HepG2 (cell line): ENCODE results near the gene JTB. TPM values are rescaled to one million over a fixed set of nuclear protein-coding genes. Genes with fewer than 3 reads are reported as not detected.
A peak's percentile ranks its signal among the peaks of the same experiment; 100 is the strongest.

ENCODE experiments used
- ATAC-seq: fragments of 200-7000 bp; cut with Tn5 transposase; 3 replicates; pipeline ENCODE4 v1.9.1; 2020; ENCODE audit warnings: mild to moderate bottlenecking, moderate library complexity
- BruUV-seq: library from RNA; stranded (reverse); fragments of 400-500 nt; replicated peaks from 2 replicates; lab custom pipeline; 2021; lab: Mats Ljungman, UMichigan
- CTCF ChIA-PET: fragments of 300-600 bp; formaldehyde crosslinking; extraction: SDS; loops from one replicate; lab custom pipeline; 2021; ENCODE audit warnings: low total read pairs, inconsistent platforms, low intra/inter-chr PET ratio; lab: Yijun Ruan, JAX
- POLR2A ChIA-PET: fragments of 350-600 bp; sonication (Branson Sonifier 250); formaldehyde crosslinking; loops from one replicate; lab custom pipeline; 2020; ENCODE audit warnings: antibody characterized with exemption, inconsistent platforms; lab: Yijun Ruan, JAX
- DNase-seq: peaks from one replicate; pipeline ENCODE4 v3.0.0-alpha.2; 2015; ENCODE audit warnings: low spot score
- FAIRE-seq: peaks from 3 replicates; lab custom pipeline; 2011; peaks lifted over from hg19 to GRCh38; lab: Jason Lieb, UNC
- H2AFZ ChIP-seq: one replicate; pipeline ENCODE4 v1.6.1; 2011; ENCODE audit warnings: low read length, inconsistent platforms
- H3K27ac ChIP-seq: fragments of 300-600 bp; 3 replicates; pipeline ENCODE4 v1.8.0; 2011; ENCODE audit warnings: mixed run types, mild to moderate bottlenecking, mixed read lengths, low read length, inconsistent platforms; ENCODE audit not compliant: insufficient read depth; ENCODE audit errors: extremely low read length
- H3K27me3 ChIP-seq, 2 experiments: fragments of 200-600 bp in 1 of 2; 2 replicates in 1 of 2; 3 replicates in 1 of 2; pipeline versions ENCODE4 v1.6.0 to v1.8.0; 2011; ENCODE audit warnings: low read length in 2 of 2, mild to moderate bottlenecking in 2 of 2, moderate library complexity in 2 of 2, inconsistent platforms in 1 of 2; ENCODE audit not compliant: insufficient read depth in 2 of 2, control insufficient read depth in 1 of 2
- H3K36me3 ChIP-seq, 2 experiments: fragments of 200-600 bp in 1 of 2; replicated peaks in 1 of 2; 2 replicates in 1 of 2; 3 replicates in 1 of 2; pipeline versions ENCODE4 v1.5.1 to v1.8.0; 2011; ENCODE audit warnings: low read length in 2 of 2, inconsistent platforms in 1 of 2; ENCODE audit not compliant: insufficient read depth in 2 of 2, control insufficient read depth in 1 of 2
- H3K4me1 ChIP-seq: 2 replicates; pipeline ENCODE4 v1.5.1; 2012; ENCODE audit warnings: low read length, inconsistent platforms; ENCODE audit not compliant: insufficient read depth
- H3K4me2 ChIP-seq: 2 replicates; pipeline ENCODE4 v1.6.0; 2011; ENCODE audit warnings: low read depth, low read length, inconsistent platforms
- H3K4me3 ChIP-seq, 3 experiments: fragments of 200-600 bp in 1 of 3; sonication (generic), shearing (Covaris generic) in 1 of 3; replicated peaks in 1 of 3; 2 replicates each; pipeline ENCODE4 v1.5.1; 2011 to 2016; ENCODE audit warnings: low read length in 3 of 3, inconsistent platforms in 2 of 3, low read depth in 2 of 3, mild to moderate bottlenecking in 2 of 3, control low read depth in 1 of 3, mixed read lengths in 1 of 3; ENCODE audit not compliant: insufficient read depth in 1 of 3
- H3K79me2 ChIP-seq: one replicate; pipeline ENCODE4 v1.6.1; 2011; ENCODE audit warnings: low read length, inconsistent platforms; ENCODE audit not compliant: insufficient read depth
- H3K9ac ChIP-seq: 2 replicates; pipeline ENCODE4 v1.6.0; 2011; ENCODE audit warnings: mild to moderate bottlenecking, low read depth, low read length, inconsistent platforms; ENCODE audit not compliant: insufficient read depth
- H3K9me3 ChIP-seq: 2 replicates; pipeline ENCODE4 v1.5.1; 2012; ENCODE audit warnings: mild to moderate bottlenecking, low read length
- H4K20me1 ChIP-seq: 2 replicates; pipeline ENCODE4 v1.6.0; 2011; ENCODE audit warnings: inconsistent platforms, mild to moderate bottlenecking, low read length, moderate library complexity; ENCODE audit not compliant: insufficient read depth
- ARID2 ChIP-seq: sonication (generic); formaldehyde crosslinking; IDR thresholded peaks from 2 replicates; pipeline ENCODE4 v1.8.1; 2022; ENCODE audit warnings: mild to moderate bottlenecking, missing genetic modification reagents, borderline replicate concordance
- CHCHD3 ChIP-seq: sonication (generic); formaldehyde crosslinking; IDR thresholded peaks from 2 replicates; pipeline ENCODE4 v1.8.0; 2022; ENCODE audit warnings: mild to moderate bottlenecking, missing genetic modification reagents, moderate library complexity
- HMGA1 ChIP-seq: sonication (generic); formaldehyde crosslinking; conservative IDR thresholded peaks from 2 replicates; pipeline ENCODE4 v1.4.0; 2020; ENCODE audit warnings: missing genetic modification reagents
- KLF15 ChIP-seq: sonication (generic); formaldehyde crosslinking; IDR thresholded peaks from 2 replicates; pipeline ENCODE4 v1.8.1; 2023; ENCODE audit warnings: borderline replicate concordance, mild to moderate bottlenecking, inconsistent platforms, missing genetic modification reagents, mixed read lengths
- RARA ChIP-seq: IDR thresholded peaks from 2 replicates; pipeline ENCODE4 v1.6.1; 2016; ENCODE audit warnings: missing genetic modification reagents, missing compliant biosample characterization
- RORA ChIP-seq: sonication (generic); formaldehyde crosslinking; IDR thresholded peaks from 2 replicates; pipeline ENCODE4 v1.5.0; 2020; ENCODE audit warnings: mild to moderate bottlenecking, missing genetic modification reagents, moderate library complexity
- TOPORS ChIP-seq: sonication (generic); formaldehyde crosslinking; IDR thresholded peaks from 2 replicates; pipeline ENCODE4 v1.8.0; 2023; ENCODE audit warnings: mild to moderate bottlenecking, missing genetic modification reagents
- ZNF263 ChIP-seq: sonication (generic); formaldehyde crosslinking; IDR thresholded peaks from 2 replicates; pipeline ENCODE4 v1.4.0; 2020; ENCODE audit warnings: missing genetic modification reagents
- ZNF460 ChIP-seq: sonication (generic); formaldehyde crosslinking; IDR thresholded peaks from 2 replicates; pipeline ENCODE4 v1.5.1; 2020; ENCODE audit warnings: missing genetic modification reagents, mild to moderate bottlenecking, borderline replicate concordance
- ZNF501 ChIP-seq: sonication (generic); formaldehyde crosslinking; IDR thresholded peaks from 2 replicates; pipeline ENCODE4 v1.5.1; 2020; ENCODE audit warnings: mild to moderate bottlenecking, moderate library complexity, missing genetic modification reagents
- ZNF720 ChIP-seq: sonication (generic); formaldehyde crosslinking; IDR thresholded peaks from 2 replicates; pipeline ENCODE4 v1.4.0; 2020; ENCODE audit warnings: missing genetic modification reagents
- ZSCAN20 ChIP-seq: sonication (generic); formaldehyde crosslinking; IDR thresholded peaks from 2 replicates; pipeline ENCODE4 v1.4.0; 2020; ENCODE audit warnings: missing genetic modification reagents, mild to moderate bottlenecking, borderline replicate concordance
- WGBS: methylation state at CpG from one replicate; pipeline ENCODE4 v1.1.6; 2017; ENCODE audit warnings: low lambda C conversion rate; 5-methylcytosine and 5-hydroxymethylcytosine counted together
- in situ Hi-C: cut with HindIII; loops from 2 replicates; pipeline ENCODE4 v1.10.0; 2017; ENCODE audit warnings: low pct_unique_long_range_greater_than_20kb; ENCODE audit not compliant: extremely low pct_ligation_motif_present
- intact Hi-C: fragments of 100-400 bp; cut with micrococcal nuclease; formaldehyde crosslinking; loops from one replicate; pipeline ENCODE4 v1.10.0; 2022; ENCODE audit not compliant: unreplicated experiment
- polyA plus RNA-seq, 8 experiments: library from polyadenylated mRNA; depleted of rRNA in 3 of 8; stranded (reverse) in 7 of 8; unstranded in 1 of 8; fragments of >200 nt; fragmentation: Illumina TruSeq in 4 of 8; extraction: Trizol in 4 of 8; gene quantifications; 2 replicates each; pipeline versions ENCODE4 v1.2.1 to v1.2.3, GENCODE V29; 2011 to 2016; ENCODE audit warnings: low read depth in 4 of 8, missing spikeins in 1 of 8, mixed read lengths in 1 of 8; ENCODE audit not compliant: insufficient read depth in 1 of 8
- total RNA-seq, 5 experiments: library from RNA; depleted of rRNA; stranded (reverse); fragments of >200 nt; fragmentation: Illumina TruSeq; extraction: Trizol; gene quantifications; 2 replicates each; pipeline ENCODE4 v1.2.3, GENCODE V29; 2016; ENCODE audit warnings: low read depth in 1 of 5
- TF ChIP-seq, protein P1 (sequence below): IDR thresholded peaks from 2 replicates; pipeline ENCODE4 v1.6.1; 2016; ENCODE audit warnings: missing compliant biosample characterization, missing genetic modification reagents, borderline replicate concordance
- TF ChIP-seq, protein P2 (sequence below): sonication (generic); formaldehyde crosslinking; IDR thresholded peaks from 2 replicates; pipeline ENCODE4 v1.4.0; 2020; ENCODE audit warnings: missing genetic modification reagents, mild to moderate bottlenecking, borderline replicate concordance

Gene JTB
- total and polyA plus RNA-seq, 2 of the 13 experiments (the other 11 are each of a cell fraction or from before 2014, with no cell fraction given): 96.7 to 99.2 TPM

DNA sequence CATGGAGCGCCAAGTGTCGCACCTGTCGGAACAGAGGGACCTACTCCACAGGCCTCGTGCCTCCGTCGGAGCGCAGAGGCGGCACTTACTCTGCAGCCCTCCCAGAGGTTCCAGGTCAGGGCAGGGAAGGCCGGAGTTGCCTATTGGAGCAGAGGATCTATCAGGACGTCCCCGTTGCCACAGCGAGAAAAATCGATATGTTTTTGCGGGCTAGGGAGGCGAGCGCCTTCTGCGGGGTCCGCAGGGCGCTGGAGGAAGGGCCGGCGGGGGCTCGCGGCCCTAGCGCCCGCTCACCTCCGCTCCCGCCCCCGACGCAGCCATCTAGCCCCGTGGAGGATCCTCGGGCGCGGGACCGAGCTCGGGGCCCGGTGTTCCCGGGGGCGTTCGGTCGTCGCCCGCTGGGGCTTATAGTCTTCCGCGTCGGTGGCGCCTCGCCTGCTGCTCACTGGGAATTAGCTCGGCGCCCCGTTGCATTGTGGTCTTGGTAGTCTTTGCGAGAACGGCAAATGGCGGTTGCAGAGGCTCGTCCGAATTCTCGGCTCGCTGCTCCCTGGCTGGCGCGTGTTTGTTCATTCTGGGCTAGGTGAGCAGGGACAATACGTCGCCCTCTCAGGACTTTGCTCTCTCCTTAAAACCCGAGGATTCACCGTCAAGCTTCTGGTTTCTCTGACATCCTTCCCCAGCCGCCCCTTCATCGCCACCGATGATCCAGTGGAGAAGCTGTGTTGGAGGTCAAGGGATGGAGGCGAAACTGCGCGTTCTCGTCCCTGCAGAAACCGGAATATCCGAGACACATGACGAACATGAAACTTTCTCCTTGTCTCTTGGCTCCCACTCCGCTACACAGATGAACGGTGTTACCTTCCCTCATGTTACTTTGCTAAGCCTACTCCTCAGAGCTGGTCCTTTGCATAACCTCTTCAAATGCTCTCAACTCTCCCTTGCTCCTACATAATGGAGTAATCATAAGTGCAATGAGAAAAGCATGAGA, at the start of gene JTB (continued):
- TF ChIP-seq, protein P1, sequence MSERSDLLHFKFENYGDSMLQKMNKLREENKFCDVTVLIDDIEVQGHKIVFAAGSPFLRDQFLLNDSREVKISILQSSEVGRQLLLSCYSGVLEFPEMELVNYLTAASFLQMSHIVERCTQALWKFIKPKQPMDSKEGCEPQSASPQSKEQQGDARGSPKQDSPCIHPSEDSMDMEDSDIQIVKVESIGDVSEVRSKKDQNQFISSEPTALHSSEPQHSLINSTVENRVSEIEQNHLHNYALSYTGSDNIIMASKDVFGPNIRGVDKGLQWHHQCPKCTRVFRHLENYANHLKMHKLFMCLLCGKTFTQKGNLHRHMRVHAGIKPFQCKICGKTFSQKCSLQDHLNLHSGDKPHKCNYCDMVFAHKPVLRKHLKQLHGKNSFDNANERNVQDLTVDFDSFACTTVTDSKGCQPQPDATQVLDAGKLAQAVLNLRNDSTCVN (CRISPR knock-in tag): 0 out of 2 replicates have a peak, but pooled peaks have one; percentile 22
- peak; percentile 78; the same call in 1 of the 2 replicates for TF ChIP-seq ARID2

DNA sequence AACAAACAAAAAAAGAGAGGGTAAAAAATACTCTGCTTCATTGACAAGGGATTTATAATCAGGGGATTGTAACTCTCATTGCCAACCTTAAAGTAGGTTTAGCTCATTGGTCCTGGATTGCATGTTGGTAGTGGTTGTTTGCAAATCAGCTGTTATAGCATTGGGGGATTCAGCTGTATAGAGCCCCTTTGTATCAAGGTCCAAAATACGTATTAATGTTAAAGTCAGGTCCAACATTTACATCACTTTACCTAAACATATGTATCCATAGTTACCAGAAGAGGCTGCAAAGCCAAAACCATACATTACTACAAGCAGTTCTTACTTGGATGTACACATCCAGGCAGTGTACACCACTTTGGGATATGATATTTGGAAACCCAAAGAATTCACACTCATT, 42.5 kb upstream of the JTB start:
- no peak overlapping the region for H3K4me3 ChIP-seq
- no peaks in the 10 kb centered on the region for H4K20me1 ChIP-seq
- FAIRE-seq (no peak), DNase-seq (no peak), ATAC-seq (no peak)
- H3K9ac ChIP-seq: no peak overlapping the region
- H3K79me2 ChIP-seq: no peaks in the 10 kb centered on the region
- POLR2A ChIA-PET: interaction anchor here (1.1 kb wide), 1 partner anchor 29 kb away, joined by 3 read pairs; the partner anchor contains the start of gene RPS27
- H3K27ac ChIP-seq: no peak overlapping the region
- H3K4me2 ChIP-seq: no peak overlapping the region
- H3K27me3 ChIP-seq: no peaks in the 10 kb centered on the region
- no peaks in the 10 kb centered on the region for H3K9me3 ChIP-seq
- no peaks in the 10 kb centered on the region for H3K36me3 ChIP-seq
- H3K4me1 ChIP-seq: 0 out of 2 replicates have a peak, but pooled peaks cover 8% of the 10 kb centered on the region
- TF ChIP-seq TOPORS: no peak
- TF ChIP-seq ZNF263: no peak
- TF ChIP-seq ZNF460 (CRISPR knock-in tag): no peak
- TF ChIP-seq RORA: no peak
- no peak for TF ChIP-seq KLF15 (CRISPR knock-in tag)
- TF ChIP-seq CHCHD3 (CRISPR knock-in tag): no peak
- no peak for TF ChIP-seq HMGA1
- TF ChIP-seq ZSCAN20 (CRISPR knock-in tag): no peak
- TF ChIP-seq ZNF501 (CRISPR knock-in tag): no peak
- TF ChIP-seq, protein P2, sequence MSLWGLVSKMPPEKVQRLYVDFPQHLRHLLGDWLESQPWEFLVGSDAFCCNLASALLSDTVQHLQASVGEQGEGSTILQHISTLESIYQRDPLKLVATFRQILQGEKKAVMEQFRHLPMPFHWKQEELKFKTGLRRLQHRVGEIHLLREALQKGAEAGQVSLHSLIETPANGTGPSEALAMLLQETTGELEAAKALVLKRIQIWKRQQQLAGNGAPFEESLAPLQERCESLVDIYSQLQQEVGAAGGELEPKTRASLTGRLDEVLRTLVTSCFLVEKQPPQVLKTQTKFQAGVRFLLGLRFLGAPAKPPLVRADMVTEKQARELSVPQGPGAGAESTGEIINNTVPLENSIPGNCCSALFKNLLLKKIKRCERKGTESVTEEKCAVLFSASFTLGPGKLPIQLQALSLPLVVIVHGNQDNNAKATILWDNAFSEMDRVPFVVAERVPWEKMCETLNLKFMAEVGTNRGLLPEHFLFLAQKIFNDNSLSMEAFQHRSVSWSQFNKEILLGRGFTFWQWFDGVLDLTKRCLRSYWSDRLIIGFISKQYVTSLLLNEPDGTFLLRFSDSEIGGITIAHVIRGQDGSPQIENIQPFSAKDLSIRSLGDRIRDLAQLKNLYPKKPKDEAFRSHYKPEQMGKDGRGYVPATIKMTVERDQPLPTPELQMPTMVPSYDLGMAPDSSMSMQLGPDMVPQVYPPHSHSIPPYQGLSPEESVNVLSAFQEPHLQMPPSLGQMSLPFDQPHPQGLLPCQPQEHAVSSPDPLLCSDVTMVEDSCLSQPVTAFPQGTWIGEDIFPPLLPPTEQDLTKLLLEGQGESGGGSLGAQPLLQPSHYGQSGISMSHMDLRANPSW (CRISPR knock-in tag): no peak
- TF ChIP-seq ZNF720 (CRISPR knock-in tag): no peak
- TF ChIP-seq RARA: no peak
- no peak overlapping the region for H2AFZ ChIP-seq
- in situ Hi-C loops (no loop called here), intact Hi-C loops (no loop called here)
- 44% methylated on average over 1 of the region's 1 CpG for WGBS
- CTCF ChIA-PET: no interaction called here
- BruUV-seq: no TSS peak
